ENCODE results near the gene ENPP5. TPM values are rescaled to one million over a fixed set of nuclear protein-coding genes. Genes with fewer than 3 reads are reported as not detected.

The ENPP5 gene
- total RNA-seq, 2 experiments from 2014 or later: 0.50 to 1.6 TPM

DNA sequence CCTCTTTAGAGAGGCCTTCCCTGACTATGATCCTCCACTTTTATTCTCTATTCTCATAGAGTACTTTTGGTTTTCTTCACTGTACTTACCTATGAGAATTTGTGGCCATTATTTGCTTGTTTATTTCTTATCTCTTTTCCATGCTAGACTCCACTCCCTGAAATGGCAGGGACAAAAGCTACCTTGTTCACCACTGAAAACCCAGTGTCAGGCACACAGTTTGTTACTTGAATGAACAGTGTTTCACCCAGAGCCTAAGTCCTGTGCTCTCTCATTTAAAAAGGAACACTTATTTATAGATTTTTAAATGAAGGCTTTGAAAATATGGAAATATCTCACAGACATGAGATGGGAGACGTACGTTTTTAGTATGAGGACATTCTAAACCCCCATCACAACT, 47.7 kb upstream of the ENPP5 start:
- ChIA-PET POLR2A (no interaction called here), CTCF (ENCODE audit: unreplicated experiment) (no interaction called here)
- intact Hi-C loops (cut with micrococcal nuclease; ENCODE audit: unreplicated experiment): no loop called here
- DNase-seq (ENCODE audit: low spot score): no peak
- Histone ChIP-seq H3K79me2 (ENCODE audit: insufficient read depth, low read depth, low read length) (no peaks in the 10 kb centered on the region), H2AFZ (ENCODE audit: low read length) (no peak overlapping the region), H3K9me3 (ENCODE audit: low read length) (no peaks in the 10 kb centered on the region), H3K4me3 (ENCODE audit: low read depth, low read length, poor library complexity, severe bottlenecking) (no peak overlapping the region), H4K20me1 (ENCODE audit: insufficient read depth, low read length) (no peaks in the 10 kb centered on the region), H3K4me2 (ENCODE audit: low read length) (no peak overlapping the region), H3K36me3 (ENCODE audit: insufficient read depth, low read length) (no peaks in the 10 kb centered on the region), H3K4me1 (ENCODE audit: insufficient read depth, low read length, poor library complexity, severe bottlenecking) (peaks cover 17% of the 10 kb centered on the region), H3K27ac (ENCODE audit: low read depth, low read length, poor library complexity, severe bottlenecking) (no peak overlapping the region), H3K9me2 (ENCODE audit: insufficient read depth, low read length) (no peaks in the 10 kb centered on the region)
- no TSS peak for BruUV-seq (replicated peaks)
- TF ChIP-seq, protein P1, sequence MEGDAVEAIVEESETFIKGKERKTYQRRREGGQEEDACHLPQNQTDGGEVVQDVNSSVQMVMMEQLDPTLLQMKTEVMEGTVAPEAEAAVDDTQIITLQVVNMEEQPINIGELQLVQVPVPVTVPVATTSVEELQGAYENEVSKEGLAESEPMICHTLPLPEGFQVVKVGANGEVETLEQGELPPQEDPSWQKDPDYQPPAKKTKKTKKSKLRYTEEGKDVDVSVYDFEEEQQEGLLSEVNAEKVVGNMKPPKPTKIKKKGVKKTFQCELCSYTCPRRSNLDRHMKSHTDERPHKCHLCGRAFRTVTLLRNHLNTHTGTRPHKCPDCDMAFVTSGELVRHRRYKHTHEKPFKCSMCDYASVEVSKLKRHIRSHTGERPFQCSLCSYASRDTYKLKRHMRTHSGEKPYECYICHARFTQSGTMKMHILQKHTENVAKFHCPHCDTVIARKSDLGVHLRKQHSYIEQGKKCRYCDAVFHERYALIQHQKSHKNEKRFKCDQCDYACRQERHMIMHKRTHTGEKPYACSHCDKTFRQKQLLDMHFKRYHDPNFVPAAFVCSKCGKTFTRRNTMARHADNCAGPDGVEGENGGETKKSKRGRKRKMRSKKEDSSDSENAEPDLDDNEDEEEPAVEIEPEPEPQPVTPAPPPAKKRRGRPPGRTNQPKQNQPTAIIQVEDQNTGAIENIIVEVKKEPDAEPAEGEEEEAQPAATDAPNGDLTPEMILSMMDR (conservative IDR thresholded peaks at IDR 0.05; ENCODE audit: low read length): no peak
- TF ChIP-seq EZH2phosphoT487 (IDR thresholded peaks at IDR 0.05; ENCODE audit: borderline replicate concordance, low read depth, low read length): no peak

DNA sequence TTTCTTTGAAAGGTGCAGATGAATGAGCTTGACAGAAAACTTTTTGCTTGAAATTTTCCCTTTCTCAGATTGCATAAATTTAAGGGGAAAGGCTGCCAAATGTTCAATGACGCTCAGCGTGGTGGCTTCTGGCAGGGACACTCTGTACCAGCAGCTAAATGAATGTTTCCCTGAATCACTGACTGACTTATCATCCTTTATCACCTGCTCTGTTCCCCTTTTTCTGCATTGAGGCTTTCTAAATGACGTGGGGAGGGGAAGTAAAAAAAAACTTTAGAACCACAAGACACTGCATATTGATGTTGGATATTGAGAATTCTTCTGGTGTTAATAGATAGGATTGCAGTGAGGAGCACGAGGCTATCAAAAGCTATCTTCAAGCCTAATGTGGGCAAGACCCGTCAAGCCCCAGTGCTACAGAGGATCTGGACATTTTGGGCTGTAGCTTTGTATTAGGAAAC, 46.9 kb upstream of the ENPP5 start:
- no peaks in the 10 kb centered on the region for H3K36me3 ChIP-seq (ENCODE audit: insufficient read depth, low read length)
- no TSS peak for BruUV-seq (replicated peaks)
- H3K9me3 ChIP-seq (ENCODE audit: low read length): no peaks in the 10 kb centered on the region
- no peak overlapping the region for H3K4me2 ChIP-seq (ENCODE audit: low read length)
- POLR2A ChIA-PET: interaction anchor here (0.6 to 0.8 kb wide), 2 partner anchors 91 to 161 kb away, joined by 3 to 4 read pairs; no protein-coding TSS in a partner anchor
- peak; percentile 8 for DNase-seq (ENCODE audit: low spot score)
- H2AFZ ChIP-seq (ENCODE audit: low read length): no peak overlapping the region
- H4K20me1 ChIP-seq (ENCODE audit: insufficient read depth, low read length): no peaks in the 10 kb centered on the region
- TF ChIP-seq EZH2phosphoT487 (IDR thresholded peaks at IDR 0.05; ENCODE audit: borderline replicate concordance, low read depth, low read length): no peak
- TF ChIP-seq, protein P1 (conservative IDR thresholded peaks at IDR 0.05; ENCODE audit: low read length): no peak
- H3K9me2 ChIP-seq (ENCODE audit: insufficient read depth, low read length): no peaks in the 10 kb centered on the region
- H3K4me3 ChIP-seq (ENCODE audit: low read depth, low read length, poor library complexity, severe bottlenecking): no peak overlapping the region
- intact Hi-C loops (cut with micrococcal nuclease; ENCODE audit: unreplicated experiment): no loop called here
- peaks cover 17% of the 10 kb centered on the region for H3K4me1 ChIP-seq (ENCODE audit: insufficient read depth, low read length, poor library complexity, severe bottlenecking)
- CTCF ChIA-PET (ENCODE audit: unreplicated experiment): no interaction called here
- H3K27ac ChIP-seq (ENCODE audit: low read depth, low read length, poor library complexity, severe bottlenecking): no peak overlapping the region
- H3K79me2 ChIP-seq (ENCODE audit: insufficient read depth, low read depth, low read length): no peaks in the 10 kb centered on the region

DNA sequence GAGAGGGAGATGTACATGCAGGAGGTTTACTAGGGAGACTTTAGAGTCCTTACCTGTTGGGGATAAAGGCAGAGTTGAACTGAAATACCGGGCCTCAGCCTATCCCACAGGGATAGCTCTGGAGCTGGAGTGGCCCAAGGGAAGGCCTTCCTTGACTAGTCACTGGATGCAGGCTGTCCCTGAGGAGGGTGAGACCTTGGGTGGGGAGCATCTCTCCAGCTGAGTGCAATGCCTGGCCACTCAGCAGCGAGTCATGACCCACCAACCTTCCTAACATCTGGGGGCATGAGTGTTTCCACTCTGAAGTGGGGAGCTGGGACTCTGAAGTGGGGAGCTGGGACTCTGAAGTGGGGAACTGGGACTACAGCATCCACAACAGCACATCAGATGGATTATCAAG, 46.1 kb upstream of the ENPP5 start:
- CTCF ChIA-PET (ENCODE audit: unreplicated experiment): no interaction called here
- no peak for DNase-seq (ENCODE audit: low spot score)

More for the DNA sequence above, 46.1 kb upstream of the ENPP5 start:
- no peak overlapping the region for H3K4me2 ChIP-seq (ENCODE audit: low read length)
- H3K4me1 ChIP-seq (ENCODE audit: insufficient read depth, low read length, poor library complexity, severe bottlenecking): peaks cover 17% of the 10 kb centered on the region
- no TSS peak for BruUV-seq (replicated peaks)
- POLR2A ChIA-PET: interaction anchor here (0.8 to 1.0 kb wide), 2 partner anchors 162 to 604 kb away, joined by 3 to 4 read pairs; no protein-coding TSS in a partner anchor
- H3K4me3 ChIP-seq (ENCODE audit: low read depth, low read length, poor library complexity, severe bottlenecking): no peak overlapping the region
- H3K27ac ChIP-seq (ENCODE audit: low read depth, low read length, poor library complexity, severe bottlenecking): no peak overlapping the region
- TF ChIP-seq, protein P1 (conservative IDR thresholded peaks at IDR 0.05; ENCODE audit: low read length): no peak
- TF ChIP-seq EZH2phosphoT487 (IDR thresholded peaks at IDR 0.05; ENCODE audit: borderline replicate concordance, low read depth, low read length): no peak
- intact Hi-C loops (cut with micrococcal nuclease; ENCODE audit: unreplicated experiment): no loop called here
- no peaks in the 10 kb centered on the region for H3K79me2 ChIP-seq (ENCODE audit: insufficient read depth, low read depth, low read length)
- no peaks in the 10 kb centered on the region for H3K9me2 ChIP-seq (ENCODE audit: insufficient read depth, low read length)
- no peak overlapping the region for H2AFZ ChIP-seq (ENCODE audit: low read length)
- no peaks in the 10 kb centered on the region for H4K20me1 ChIP-seq (ENCODE audit: insufficient read depth, low read length)
- no peaks in the 10 kb centered on the region for H3K9me3 ChIP-seq (ENCODE audit: low read length)
- no peaks in the 10 kb centered on the region for H3K36me3 ChIP-seq (ENCODE audit: insufficient read depth, low read length)
